Measurements from ENCODE around the gene AFAP1L2. TPM values are rescaled to one million over a fixed set of nuclear protein-coding genes. Genes with fewer than 3 reads are reported as not detected.

The AFAP1L2 gene
- total RNA-seq, 6 experiments from 2014 or later = 0.07 to 0.09 TPM; not detected in 4

DNA sequence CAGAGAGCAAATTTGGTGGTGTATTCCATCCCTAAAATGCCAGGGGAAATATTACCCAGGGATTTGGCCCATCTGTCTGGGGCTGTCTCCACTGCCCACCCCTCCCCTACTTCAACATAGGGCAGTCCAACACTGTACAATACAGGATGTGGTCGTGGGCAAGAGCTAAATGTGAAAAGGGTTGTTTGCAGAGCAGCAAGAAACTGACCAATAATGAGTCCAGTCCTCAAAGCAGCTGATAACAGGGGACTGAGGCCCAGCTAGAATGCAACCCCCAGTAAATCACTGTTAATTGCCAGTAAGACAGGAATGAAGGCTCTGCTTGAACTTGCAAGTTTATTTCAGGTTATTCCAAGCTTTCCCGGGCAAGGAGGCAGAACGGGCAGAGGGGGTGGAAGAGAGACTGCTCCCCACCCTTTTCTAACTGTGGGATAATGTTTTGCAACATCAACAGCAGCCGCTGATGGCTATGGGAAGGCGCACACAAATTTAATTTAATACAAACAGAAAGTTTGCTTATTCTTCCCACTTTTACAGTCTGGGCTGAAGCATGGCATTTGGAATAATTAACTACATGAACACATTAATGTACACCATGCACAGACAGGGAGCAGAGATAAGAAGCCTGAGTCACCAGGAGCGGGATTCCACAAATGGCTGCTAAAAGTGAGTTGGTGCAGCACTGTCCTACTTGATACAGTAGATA lies 36.8 kb downstream of the AFAP1L2 start:
- Mint-ChIP-seq H3K4me3 (no peak overlapping the region), H3K27me3 (ENCODE audit: insufficient read depth) (peaks cover 14% of the 10 kb centered on the region), H3K36me3 (ENCODE audit: low read depth) (no peaks in the 10 kb centered on the region), H3K9me3 (no peaks in the 10 kb centered on the region), H3K27ac (no peak overlapping the region), H3K4me1 (ENCODE audit: low read depth) (peaks cover 14% of the 10 kb centered on the region)
- TF ChIP-seq, protein P1, sequence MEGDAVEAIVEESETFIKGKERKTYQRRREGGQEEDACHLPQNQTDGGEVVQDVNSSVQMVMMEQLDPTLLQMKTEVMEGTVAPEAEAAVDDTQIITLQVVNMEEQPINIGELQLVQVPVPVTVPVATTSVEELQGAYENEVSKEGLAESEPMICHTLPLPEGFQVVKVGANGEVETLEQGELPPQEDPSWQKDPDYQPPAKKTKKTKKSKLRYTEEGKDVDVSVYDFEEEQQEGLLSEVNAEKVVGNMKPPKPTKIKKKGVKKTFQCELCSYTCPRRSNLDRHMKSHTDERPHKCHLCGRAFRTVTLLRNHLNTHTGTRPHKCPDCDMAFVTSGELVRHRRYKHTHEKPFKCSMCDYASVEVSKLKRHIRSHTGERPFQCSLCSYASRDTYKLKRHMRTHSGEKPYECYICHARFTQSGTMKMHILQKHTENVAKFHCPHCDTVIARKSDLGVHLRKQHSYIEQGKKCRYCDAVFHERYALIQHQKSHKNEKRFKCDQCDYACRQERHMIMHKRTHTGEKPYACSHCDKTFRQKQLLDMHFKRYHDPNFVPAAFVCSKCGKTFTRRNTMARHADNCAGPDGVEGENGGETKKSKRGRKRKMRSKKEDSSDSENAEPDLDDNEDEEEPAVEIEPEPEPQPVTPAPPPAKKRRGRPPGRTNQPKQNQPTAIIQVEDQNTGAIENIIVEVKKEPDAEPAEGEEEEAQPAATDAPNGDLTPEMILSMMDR (IDR thresholded peaks at IDR 0.05) = no peak
- DNase-seq = no peak

DNA sequence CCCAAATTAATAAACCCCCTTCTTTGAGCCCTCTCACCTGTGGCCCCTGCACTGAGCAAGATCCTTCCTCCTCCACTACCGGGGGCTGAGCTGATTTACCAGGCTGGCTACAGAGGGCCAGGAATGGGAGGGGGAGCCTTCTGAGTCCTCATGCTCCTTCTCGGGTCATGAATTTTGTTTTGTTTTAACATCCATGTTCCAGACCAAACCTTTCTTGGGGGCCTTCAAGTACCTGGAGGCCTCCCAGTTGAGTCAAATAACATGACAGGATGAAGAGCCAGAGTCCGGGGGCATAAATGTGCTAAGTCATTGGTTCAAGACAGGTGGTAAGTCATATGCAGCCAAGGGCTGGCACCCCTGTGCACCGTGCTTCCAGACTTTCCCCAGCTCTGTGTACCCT lies 39.6 kb downstream of the AFAP1L2 start:
- peaks cover 17% of the 10 kb centered on the region for H3K27me3 Mint-ChIP-seq (ENCODE audit: insufficient read depth)
- TF ChIP-seq, protein P1 (IDR thresholded peaks at IDR 0.05) = no peak
- H3K27ac Mint-ChIP-seq = no peak overlapping the region
- no peak overlapping the region for H3K4me3 Mint-ChIP-seq
- H3K4me1 Mint-ChIP-seq (ENCODE audit: low read depth) = peaks cover 14% of the 10 kb centered on the region
- H3K9me3 Mint-ChIP-seq = no peaks in the 10 kb centered on the region
- no peaks in the 10 kb centered on the region for H3K36me3 Mint-ChIP-seq (ENCODE audit: low read depth)
- DNase-seq = no peak

DNA sequence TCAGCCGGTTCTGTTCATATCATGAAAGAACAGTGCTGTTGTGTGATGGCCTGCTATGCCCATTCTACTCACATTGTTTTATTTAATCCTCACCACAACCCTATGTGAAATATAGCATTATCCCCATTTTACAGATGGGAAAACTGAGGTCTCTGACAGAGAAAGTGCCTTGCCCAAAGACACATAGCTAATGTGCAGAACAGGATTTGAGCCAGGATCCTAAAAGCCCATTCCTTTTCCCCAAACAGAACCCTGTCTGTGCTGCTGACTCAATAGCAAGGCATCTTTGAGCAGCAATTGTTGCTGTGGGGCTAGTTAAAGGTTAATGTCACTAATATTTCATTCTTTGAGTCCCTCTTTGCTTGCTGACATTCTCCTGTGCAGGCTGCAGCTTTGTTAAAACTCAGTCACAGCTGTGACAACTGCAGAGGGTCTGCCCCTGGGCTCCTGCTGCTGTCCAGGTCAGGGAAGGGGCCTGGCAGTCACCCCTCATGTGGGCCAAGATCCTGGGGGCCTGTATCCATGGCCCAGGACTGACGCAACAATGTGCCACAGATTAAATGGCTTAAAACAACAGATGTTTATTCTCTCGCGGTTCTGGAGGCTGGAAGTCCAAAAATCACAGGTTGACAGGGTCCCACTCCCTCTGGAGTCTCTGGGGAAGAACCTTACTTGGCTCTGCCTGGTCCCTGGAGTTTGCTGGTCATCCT lies 40.4 kb downstream of the AFAP1L2 start:
- H3K4me1 Mint-ChIP-seq (ENCODE audit: low read depth) = peaks cover 14% of the 10 kb centered on the region
- H3K27me3 Mint-ChIP-seq (ENCODE audit: insufficient read depth) = peaks cover 20% of the 10 kb centered on the region
- no peak overlapping the region for H3K4me3 Mint-ChIP-seq
- H3K27ac Mint-ChIP-seq = no peak overlapping the region
- no peaks in the 10 kb centered on the region for H3K9me3 Mint-ChIP-seq
- no peak for DNase-seq
- TF ChIP-seq, protein P1 (IDR thresholded peaks at IDR 0.05) = no peak
- H3K36me3 Mint-ChIP-seq (ENCODE audit: low read depth) = no peaks in the 10 kb centered on the region

DNA sequence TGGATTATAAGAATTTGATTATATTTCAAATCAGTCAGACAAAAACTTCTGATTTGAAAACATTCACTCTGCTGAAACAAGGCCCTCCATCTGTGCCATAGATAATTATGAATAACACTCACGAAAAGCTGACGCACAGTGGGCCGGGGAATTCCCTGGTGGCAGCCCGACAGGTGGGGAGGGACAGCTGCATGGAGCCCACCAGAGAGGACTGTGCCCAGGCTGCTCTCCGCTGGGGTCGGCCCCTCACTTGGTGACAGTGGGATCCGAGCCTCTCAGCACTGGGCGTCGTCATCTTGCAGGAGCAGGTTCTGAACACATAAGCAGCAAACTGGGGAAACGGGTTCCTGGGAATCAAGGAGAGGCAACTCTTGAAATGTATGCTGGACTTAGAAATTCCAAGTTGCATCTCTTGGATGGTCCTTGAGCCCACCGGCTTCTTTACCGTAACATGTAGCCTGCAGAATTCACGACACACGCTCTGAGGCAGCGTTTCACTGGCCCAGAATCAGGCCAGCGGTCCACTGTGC lies 41.4 kb downstream of the AFAP1L2 start:
- Mint-ChIP-seq H3K36me3 (ENCODE audit: low read depth) (no peaks in the 10 kb centered on the region), H3K4me3 (no peak overlapping the region), H3K27ac (no peak overlapping the region), H3K27me3 (ENCODE audit: insufficient read depth) (peaks cover 22% of the 10 kb centered on the region), H3K4me1 (ENCODE audit: low read depth) (peaks cover 9% of the 10 kb centered on the region), H3K9me3 (no peaks in the 10 kb centered on the region)
- DNase-seq = no peak
- TF ChIP-seq, protein P1 (IDR thresholded peaks at IDR 0.05) = no peak

DNA sequence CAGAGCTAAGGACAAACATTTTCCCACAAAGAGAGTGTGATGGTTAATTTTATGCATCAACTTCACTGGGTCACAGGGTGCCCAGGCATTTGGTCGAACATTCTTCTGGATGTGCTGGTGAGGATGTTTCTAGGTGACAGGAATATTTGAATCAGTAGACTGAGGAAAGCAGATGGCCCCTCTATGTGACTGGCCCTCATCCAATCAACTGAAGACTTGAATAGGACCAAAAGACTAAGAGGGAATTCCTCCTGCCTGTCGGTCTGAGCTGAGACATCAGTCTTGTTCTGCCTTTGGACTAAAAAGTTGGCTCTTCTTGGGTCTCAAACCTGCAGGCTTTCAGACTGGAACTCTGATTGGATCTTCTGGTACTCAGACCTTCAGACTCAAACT lies 44.4 kb downstream of the AFAP1L2 start:
- TF ChIP-seq, protein P1 (IDR thresholded peaks at IDR 0.05) = no peak
- H3K27me3 Mint-ChIP-seq (ENCODE audit: insufficient read depth) = peaks cover 25% of the 10 kb centered on the region
- H3K36me3 Mint-ChIP-seq (ENCODE audit: low read depth) = no peaks in the 10 kb centered on the region
- peaks cover 7% of the 10 kb centered on the region for H3K4me1 Mint-ChIP-seq (ENCODE audit: low read depth)
- H3K27ac Mint-ChIP-seq = no peak overlapping the region
- no peak for DNase-seq
- no peaks in the 10 kb centered on the region for H3K9me3 Mint-ChIP-seq
- H3K4me3 Mint-ChIP-seq = no peak overlapping the region

Data from HFFc6 (cell line).